SU-DHL-6 (cell line): Measurements from ENCODE around the gene NR1D2.
"Not testable (repeated sequence)": the region's sequence is repeated elsewhere in the genome, so short reads cannot be mapped to it uniquely, and the experiment has no call there.

Experiments used
- H2AFZ ChIP-seq: fragments of 200-600 bp; sonication (generic); 2 replicates; pipeline ENCODE4 v1.6.1; 2014; ENCODE audit warnings: low read depth, mild to moderate bottlenecking, moderate library complexity, mixed read lengths, antibody characterized with exemption, low read length; ENCODE audit not compliant: severe bottlenecking
- H3F3A ChIP-seq: fragments of 200-600 bp; shearing (Covaris generic); 2 replicates; pipeline ENCODE4 v1.6.0; 2016; ENCODE audit warnings: antibody characterized with exemption, mild to moderate bottlenecking; ENCODE audit not compliant: insufficient read depth
- H3K27ac ChIP-seq: fragments of 200-600 bp; sonication (generic); 2 replicates; pipeline ENCODE4 v1.5.1; 2016; ENCODE audit warnings: low read depth, mild to moderate bottlenecking, low read length, moderate library complexity, mixed read lengths
- H3K27me3 ChIP-seq: fragments of 200-600 bp; sonication (generic), shearing (Covaris generic); 2 replicates; pipeline ENCODE4 v1.6.0; 2014; ENCODE audit warnings: mild to moderate bottlenecking, low read length
- H3K36me3 ChIP-seq: fragments of 200-600 bp; sonication (generic); 2 replicates; pipeline ENCODE4 v1.6.1; 2014; ENCODE audit warnings: mild to moderate bottlenecking, low read length, mixed read lengths
- H3K4me2 ChIP-seq: fragments of 300-600, 200-600 bp; shearing (Covaris generic), sonication (generic); 2 replicates; pipeline ENCODE4 v1.6.0; 2014; ENCODE audit warnings: low read length, low read depth, mild to moderate bottlenecking; ENCODE audit not compliant: poor library complexity, severe bottlenecking
- H3K4me3 ChIP-seq: fragments of 200-600 bp; sonication (generic); 2 replicates; pipeline ENCODE4 v1.5.1; 2014; ENCODE audit warnings: antibody characterized with exemption, low read length, mild to moderate bottlenecking, mixed read lengths; ENCODE audit not compliant: insufficient read depth, poor library complexity, severe bottlenecking
- H3K79me2 ChIP-seq: fragments of 200-600 bp; sonication (generic); 2 replicates; pipeline ENCODE4 v1.6.1; 2014; ENCODE audit warnings: mild to moderate bottlenecking, low read length, moderate library complexity; ENCODE audit not compliant: insufficient read depth
- H3K9ac ChIP-seq: fragments of 200-600 bp; sonication (generic); 2 replicates; pipeline ENCODE4 v1.7.0; 2014; ENCODE audit warnings: mild to moderate bottlenecking, low read length
- H3K9me2 ChIP-seq: fragments of 200-600 bp; sonication (generic); replicated peaks from 2 replicates; pipeline ENCODE4 v1.6.1; 2014; ENCODE audit warnings: low read length; ENCODE audit not compliant: insufficient read depth
- H3K9me3 ChIP-seq: fragments of 200-600 bp; sonication (generic); 2 replicates; pipeline ENCODE4 v1.6.1; 2014; ENCODE audit warnings: low read length, mixed read lengths; ENCODE audit not compliant: insufficient read depth
- H4K20me1 ChIP-seq: fragments of 200-600 bp; sonication (generic); 2 replicates; pipeline ENCODE4 v1.6.1; 2014; ENCODE audit warnings: low read depth, mild to moderate bottlenecking, antibody characterized with exemption, low read length, moderate library complexity, mixed read lengths
- EZH2phosphoT487 ChIP-seq: fragments of 200-600 bp; sonication (generic), shearing (Covaris generic); conservative IDR thresholded peaks from 2 replicates; pipeline ENCODE4 v1.6.1; 2018; ENCODE audit warnings: mild to moderate bottlenecking, antibody characterized with exemption, low read length, moderate library complexity, mixed read lengths
- TF ChIP-seq, protein P1 (sequence below): fragments of 200-600 bp; sonication (generic); IDR thresholded peaks from one replicate; pipeline ENCODE4 v1.5.1; 2017; ENCODE audit warnings: antibody characterized with exemption, mild to moderate bottlenecking, low read length, moderate library complexity; ENCODE audit not compliant: insufficient read depth, poor library complexity, severe bottlenecking

NR1D2 gene

GRCh38 chr3:23916886-23917678 lies 28.0 kb upstream of the NR1D2 start, which contains the start of the genes NKIRAS1 and RPL15:
NKIRAS1 (minus strand) TSS chr3:23916990; CDS start chr3:23910904, 6,086 bp downstream.
RPL15 (plus strand) TSS chr3:23917132; CDS start chr3:23917860, 728 bp downstream.
- peak within 1 kb of the TSS; percentile 82 for H2AFZ ChIP-seq

DNA sequence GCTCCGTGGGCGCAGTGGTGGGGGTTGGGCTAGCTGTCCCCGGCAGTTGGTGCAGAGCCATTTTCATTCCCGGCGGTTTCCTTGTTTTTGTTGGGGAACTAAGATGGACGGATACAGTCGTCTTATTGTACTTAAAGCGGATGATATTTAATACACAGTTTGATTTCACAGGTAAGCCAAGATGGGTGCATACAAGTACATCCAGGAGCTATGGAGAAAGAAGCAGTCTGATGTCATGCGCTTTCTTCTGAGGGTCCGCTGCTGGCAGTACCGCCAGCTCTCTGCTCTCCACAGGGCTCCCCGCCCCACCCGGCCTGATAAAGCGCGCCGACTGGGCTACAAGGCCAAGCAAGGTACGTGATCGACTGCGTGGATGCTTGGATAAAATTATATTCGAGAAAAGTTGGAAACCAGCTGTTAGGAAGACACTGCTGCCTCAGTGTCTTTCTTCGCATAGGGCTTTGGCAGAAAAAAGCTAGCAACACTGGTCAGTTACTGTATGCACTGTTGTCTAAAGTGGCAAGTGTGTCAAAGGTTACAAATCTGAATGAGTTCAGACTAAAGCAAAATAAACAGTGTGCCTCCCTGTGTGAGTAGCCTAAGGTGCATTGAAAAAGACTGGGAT lies 27.3 kb upstream of the NR1D2 start:
- Histone ChIP-seq H3K36me3 (peaks cover 26% of the 10 kb centered on the region), H3K4me3 (peak overlapping the region; percentile 97), H3K27ac (peak overlapping the region; percentile 83), H3K4me2 (peak overlapping the region; percentile 92), H3F3A (peaks cover 54% of the 10 kb centered on the region), H4K20me1 (peaks cover 21% of the 10 kb centered on the region), H3K79me2 (peaks cover 22% of the 10 kb centered on the region), H3K9ac (peak overlapping the region; percentile 83)
- H3K9me3 ChIP-seq, H2AFZ ChIP-seq, H3K27me3 ChIP-seq, H3K9me2 ChIP-seq: not testable (repeated sequence)

More at GRCh38 chr3:23916886-23917678, 28.0 kb upstream of the NR1D2 start, which contains the start of the genes NKIRAS1 and RPL15:
- H3K27me3 ChIP-seq: no peaks in the 10 kb centered on the region
- H3K79me2 ChIP-seq: peaks cover 22% of the 10 kb centered on the region
- H3K4me2 ChIP-seq: peak within 1 kb of the TSS; percentile 92
- H3K9me3 ChIP-seq: no peaks in the 10 kb centered on the region
- peaks cover 21% of the 10 kb centered on the region for H4K20me1 ChIP-seq
- TF ChIP-seq, protein P1, sequence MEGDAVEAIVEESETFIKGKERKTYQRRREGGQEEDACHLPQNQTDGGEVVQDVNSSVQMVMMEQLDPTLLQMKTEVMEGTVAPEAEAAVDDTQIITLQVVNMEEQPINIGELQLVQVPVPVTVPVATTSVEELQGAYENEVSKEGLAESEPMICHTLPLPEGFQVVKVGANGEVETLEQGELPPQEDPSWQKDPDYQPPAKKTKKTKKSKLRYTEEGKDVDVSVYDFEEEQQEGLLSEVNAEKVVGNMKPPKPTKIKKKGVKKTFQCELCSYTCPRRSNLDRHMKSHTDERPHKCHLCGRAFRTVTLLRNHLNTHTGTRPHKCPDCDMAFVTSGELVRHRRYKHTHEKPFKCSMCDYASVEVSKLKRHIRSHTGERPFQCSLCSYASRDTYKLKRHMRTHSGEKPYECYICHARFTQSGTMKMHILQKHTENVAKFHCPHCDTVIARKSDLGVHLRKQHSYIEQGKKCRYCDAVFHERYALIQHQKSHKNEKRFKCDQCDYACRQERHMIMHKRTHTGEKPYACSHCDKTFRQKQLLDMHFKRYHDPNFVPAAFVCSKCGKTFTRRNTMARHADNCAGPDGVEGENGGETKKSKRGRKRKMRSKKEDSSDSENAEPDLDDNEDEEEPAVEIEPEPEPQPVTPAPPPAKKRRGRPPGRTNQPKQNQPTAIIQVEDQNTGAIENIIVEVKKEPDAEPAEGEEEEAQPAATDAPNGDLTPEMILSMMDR: no peak
- TF ChIP-seq EZH2phosphoT487: no peak
- peaks cover 26% of the 10 kb centered on the region for H3K36me3 ChIP-seq
- H3K27ac ChIP-seq: peak within 1 kb of the TSS; percentile 83
- peak within 1 kb of the TSS; percentile 83 for H3K9ac ChIP-seq
- peaks cover 53% of the 10 kb centered on the region for H3F3A ChIP-seq
- no peaks in the 10 kb centered on the region for H3K9me2 ChIP-seq
- H3K4me3 ChIP-seq: peak within 1 kb of the TSS; percentile 97

GRCh38 chr3:23918331-23918730 lies 26.8 kb upstream of the NR1D2 start:
- Histone ChIP-seq H3K36me3 (peaks cover 26% of the 10 kb centered on the region), H3K4me2 (peak overlapping the region; percentile 92), H3K27ac (peak overlapping the region; percentile 83; the same call in 1 of the 2 replicates), H4K20me1 (peaks cover 21% of the 10 kb centered on the region), H3F3A (peaks cover 55% of the 10 kb centered on the region), H3K9ac (peak overlapping the region; percentile 83), H3K4me3 (peak overlapping the region; percentile 97), H3K79me2 (peaks cover 22% of the 10 kb centered on the region)
- H3K27me3 ChIP-seq, H2AFZ ChIP-seq, H3K9me3 ChIP-seq, H3K9me2 ChIP-seq: not testable (repeated sequence)

GRCh38 chr3:23919628-23920027 lies 25.5 kb upstream of the NR1D2 start:
- Histone ChIP-seq H3K4me2 (peak overlapping the region; percentile 32), H3K79me2 (peaks cover 22% of the 10 kb centered on the region), H3K27me3 (no peaks in the 10 kb centered on the region), H3F3A (peaks cover 61% of the 10 kb centered on the region), H2AFZ (no peak overlapping the region), H3K9me2 (no peaks in the 10 kb centered on the region), H3K9me3 (no peaks in the 10 kb centered on the region), H4K20me1 (peaks cover 21% of the 10 kb centered on the region), H3K4me3 (no peak overlapping the region), H3K27ac (peak overlapping the region; percentile 46), H3K36me3 (peaks cover 26% of the 10 kb centered on the region), H3K9ac (no peak overlapping the region)
- TF ChIP-seq, protein P1: no peak
- TF ChIP-seq EZH2phosphoT487: no peak
